ENCODE results near the gene TIAM1.

DNA sequence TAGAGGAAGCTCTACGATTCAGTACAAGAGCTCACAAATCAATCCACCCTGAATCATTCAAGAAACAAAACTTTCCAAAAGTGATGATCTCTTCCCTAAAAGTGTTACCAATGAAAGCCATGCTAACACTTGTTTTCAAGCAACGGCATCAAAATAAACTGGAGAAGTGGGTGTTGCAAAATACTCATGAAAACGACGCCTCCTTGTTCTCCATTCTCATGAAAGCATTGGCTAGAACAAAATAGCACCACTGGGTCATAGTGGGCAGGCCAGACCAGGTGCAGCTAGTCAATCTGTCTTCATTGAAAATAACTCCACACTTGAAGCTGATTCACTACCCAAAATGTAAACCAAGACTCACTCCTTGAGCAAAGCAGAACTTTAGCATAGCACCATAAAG is 4.3 kb downstream of the TIAM1 start:
- TF ChIP-seq, protein P1, sequence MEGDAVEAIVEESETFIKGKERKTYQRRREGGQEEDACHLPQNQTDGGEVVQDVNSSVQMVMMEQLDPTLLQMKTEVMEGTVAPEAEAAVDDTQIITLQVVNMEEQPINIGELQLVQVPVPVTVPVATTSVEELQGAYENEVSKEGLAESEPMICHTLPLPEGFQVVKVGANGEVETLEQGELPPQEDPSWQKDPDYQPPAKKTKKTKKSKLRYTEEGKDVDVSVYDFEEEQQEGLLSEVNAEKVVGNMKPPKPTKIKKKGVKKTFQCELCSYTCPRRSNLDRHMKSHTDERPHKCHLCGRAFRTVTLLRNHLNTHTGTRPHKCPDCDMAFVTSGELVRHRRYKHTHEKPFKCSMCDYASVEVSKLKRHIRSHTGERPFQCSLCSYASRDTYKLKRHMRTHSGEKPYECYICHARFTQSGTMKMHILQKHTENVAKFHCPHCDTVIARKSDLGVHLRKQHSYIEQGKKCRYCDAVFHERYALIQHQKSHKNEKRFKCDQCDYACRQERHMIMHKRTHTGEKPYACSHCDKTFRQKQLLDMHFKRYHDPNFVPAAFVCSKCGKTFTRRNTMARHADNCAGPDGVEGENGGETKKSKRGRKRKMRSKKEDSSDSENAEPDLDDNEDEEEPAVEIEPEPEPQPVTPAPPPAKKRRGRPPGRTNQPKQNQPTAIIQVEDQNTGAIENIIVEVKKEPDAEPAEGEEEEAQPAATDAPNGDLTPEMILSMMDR (conservative IDR thresholded peaks at IDR 0.05 in 1 of 2, IDR thresholded peaks at IDR 0.05 in 1 of 2; ENCODE audit: extremely low read depth in 1 of 2, insufficient read depth in 1 of 2, low read depth in 1 of 2, low read length in 2 of 2) = no peak
- no peak for TF ChIP-seq EZH2 (IDR thresholded peaks at IDR 0.05; ENCODE audit: borderline replicate concordance, low read length)

Measured in mammary epithelial cell (primary cell).